H1 (cell line): ENCODE results near the gene PHYH. TPM values are rescaled to one million over a fixed set of nuclear protein-coding genes. Genes with fewer than 3 reads are reported as not detected.
"Not testable (repeated sequence)": the region's sequence is repeated elsewhere in the genome, so short reads cannot be mapped to it uniquely, and the experiment has no call there.

ENCODE experiments used
- CTCF ChIA-PET: fragments of 300-600 bp; sonication (Branson Sonifier 250); formaldehyde crosslinking; loops from one replicate; lab custom pipeline; 2021; ENCODE audit not compliant: partially characterized antibody; lab: Charles Lee
- POLR2A ChIA-PET: fragments of 300-600 bp; sonication (Branson Sonifier 250); formaldehyde crosslinking; loops from one replicate; lab custom pipeline; 2021; ENCODE audit warnings: inconsistent platforms; ENCODE audit not compliant: partially characterized antibody; lab: Charles Lee
- DNase-seq, 2 experiments: peaks; one replicate each; pipeline versions ENCODE4 v3.0.0 to v3.0.0-alpha.2; 2010 to 2022; ENCODE audit warnings: low spot score in 2 of 2, low read depth in 1 of 2, mixed read lengths in 1 of 2
- FAIRE-seq: peaks from 2 replicates; lab custom pipeline; 2011; peaks lifted over from hg19 to GRCh38; lab: Jason Lieb, UNC
- H2AFZ ChIP-seq: 2 replicates; pipeline ENCODE4 v1.8.1; 2012; ENCODE audit warnings: low read length, inconsistent platforms
- H2AK5ac ChIP-seq: 2 replicates; pipeline ENCODE4 v1.6.1; 2013; ENCODE audit warnings: low read depth, low read length
- H2BK120ac ChIP-seq: replicated peaks from 2 replicates; pipeline ENCODE3; 2013; ENCODE audit warnings: low read depth, low read length, inconsistent platforms
- H2BK12ac ChIP-seq: 2 replicates; pipeline ENCODE4 v1.6.1; 2013; ENCODE audit warnings: low read depth, low read length
- H2BK15ac ChIP-seq: 2 replicates; pipeline ENCODE4 v1.6.1; 2013; ENCODE audit warnings: low read length
- H2BK20ac ChIP-seq: 2 replicates; pipeline ENCODE4 v1.6.1; 2013; ENCODE audit warnings: low read length
- H2BK5ac ChIP-seq: 2 replicates; pipeline ENCODE4 v1.6.1; 2013; ENCODE audit warnings: low read depth, low read length
- H3K14ac ChIP-seq: 2 replicates; pipeline ENCODE4 v1.6.1; 2013; ENCODE audit warnings: inconsistent platforms; ENCODE audit not compliant: insufficient read length
- H3K18ac ChIP-seq: 2 replicates; pipeline ENCODE4 v1.6.1; 2013; ENCODE audit warnings: low read length; ENCODE audit errors: extremely low read depth
- H3K23ac ChIP-seq: 2 replicates; pipeline ENCODE4 v1.6.1; 2013; ENCODE audit warnings: inconsistent platforms; ENCODE audit not compliant: insufficient read length
- H3K23me2 ChIP-seq: 2 replicates; pipeline ENCODE4 v1.6.1; 2013; ENCODE audit warnings: low read depth, low read length
- H3K27ac ChIP-seq: 2 replicates; pipeline ENCODE4 v1.6.1; 2011; ENCODE audit warnings: low read depth, low read length, inconsistent platforms
- H3K27me3 ChIP-seq, 4 experiments: replicated peaks in 1 of 4; 1 replicate in 1 of 4; 2 replicates in 3 of 4; pipeline versions ENCODE4 v1.6.1 to v1.8.1; 2011 to 2013; ENCODE audit warnings: low read length in 3 of 4, mild to moderate bottlenecking in 3 of 4, inconsistent platforms in 2 of 4, mixed read lengths in 2 of 4, moderate library complexity in 1 of 4; ENCODE audit not compliant: control insufficient read depth in 3 of 4, insufficient read depth in 3 of 4; ENCODE audit errors: extremely low read depth in 1 of 4
- H3K36me3 ChIP-seq, 4 experiments: 2 replicates each; pipeline versions ENCODE4 v1.6.1 to v1.8.1; 2011 to 2013; ENCODE audit warnings: mild to moderate bottlenecking in 4 of 4, low read length in 3 of 4, moderate library complexity in 2 of 4, control low read depth in 1 of 4, inconsistent platforms in 1 of 4; ENCODE audit not compliant: insufficient read depth in 4 of 4, control insufficient read depth in 2 of 4
- H3K4ac ChIP-seq: replicated peaks from 2 replicates; pipeline ENCODE3; 2013; ENCODE audit warnings: low read length, low read depth, mixed read lengths, inconsistent platforms; ENCODE audit not compliant: insufficient read length
- H3K4me1 ChIP-seq, 4 experiments: replicated peaks in 1 of 4; 1 replicate in 1 of 4; 2 replicates in 3 of 4; pipeline versions ENCODE4 v1.6.1 to v1.8.1; 2011 to 2013; ENCODE audit warnings: low read length in 3 of 4, inconsistent platforms in 2 of 4, mixed read lengths in 1 of 4; ENCODE audit not compliant: insufficient read depth in 4 of 4, control insufficient read depth in 3 of 4
- H3K4me2 ChIP-seq, 2 experiments: 2 replicates each; pipeline versions ENCODE4 v1.6.1 to v1.8.1; 2011 to 2013; ENCODE audit warnings: low read depth in 2 of 2, low read length in 2 of 2, control low read depth in 1 of 2, inconsistent platforms in 1 of 2, mild to moderate bottlenecking in 1 of 2; ENCODE audit not compliant: insufficient read depth in 1 of 2
- H3K4me3 ChIP-seq, 4 experiments: fragments of 200-600, 300-600 bp in 1 of 4; sonication (generic), shearing (Covaris generic), sonication (Bioruptor Twin) in 1 of 4; 2 replicates each; pipeline versions ENCODE4 v1.5.1 to v1.8.1; 2011 to 2016; ENCODE audit warnings: low read length in 4 of 4, low read depth in 3 of 4, control low read depth in 2 of 4, inconsistent platforms in 2 of 4, mild to moderate bottlenecking in 2 of 4, mixed read lengths in 1 of 4, moderate library complexity in 1 of 4; ENCODE audit not compliant: insufficient read depth in 2 of 4; ENCODE audit errors: extremely low read depth in 1 of 4
- H3K56ac ChIP-seq: replicated peaks from 2 replicates; pipeline ENCODE3; 2013; ENCODE audit warnings: low read depth, mild to moderate bottlenecking, mixed read lengths, low read length, inconsistent platforms; ENCODE audit not compliant: insufficient read length
- H3K79me1 ChIP-seq: 2 replicates; pipeline ENCODE4 v1.6.1; 2013; ENCODE audit warnings: low read depth, low read length, control low read depth
- H3K79me2 ChIP-seq, 2 experiments: 2 replicates each; pipeline versions ENCODE4 v1.6.1 to v1.8.1; 2012 to 2013; ENCODE audit warnings: low read length in 2 of 2, mild to moderate bottlenecking in 2 of 2, inconsistent platforms in 1 of 2; ENCODE audit not compliant: insufficient read depth in 2 of 2, control insufficient read depth in 1 of 2
- H3K9ac ChIP-seq, 4 experiments: replicated peaks in 1 of 4; 1 replicate in 1 of 4; 2 replicates in 3 of 4; pipeline versions ENCODE4 v1.6.1 to v1.8.1; 2011 to 2013; ENCODE audit warnings: low read depth in 3 of 4, low read length in 3 of 4, control low read depth in 2 of 4, mild to moderate bottlenecking in 2 of 4, moderate library complexity in 2 of 4, inconsistent platforms in 1 of 4; ENCODE audit errors: extremely low read depth in 1 of 4
- H3K9me3 ChIP-seq, 2 experiments: 2 replicates each; pipeline versions ENCODE4 v1.6.1 to v1.8.1; 2012 to 2013; ENCODE audit warnings: mild to moderate bottlenecking in 2 of 2, moderate library complexity in 2 of 2, control low read depth in 1 of 2, inconsistent platforms in 1 of 2, low read depth in 1 of 2, low read length in 1 of 2, mixed read lengths in 1 of 2; ENCODE audit not compliant: insufficient read depth in 2 of 2
- H4K20me1 ChIP-seq, 2 experiments: replicated peaks in 1 of 2; 2 replicates each; pipeline versions ENCODE3 to v1.8.1; 2011 to 2013; ENCODE audit warnings: inconsistent platforms in 2 of 2, low read length in 2 of 2, mild to moderate bottlenecking in 1 of 2; ENCODE audit not compliant: insufficient read depth in 2 of 2, control insufficient read depth in 1 of 2
- H4K5ac ChIP-seq: 2 replicates; pipeline ENCODE4 v1.6.1; 2013; ENCODE audit warnings: low read length, low read depth, mixed read lengths, inconsistent platforms; ENCODE audit not compliant: insufficient read length
- H4K8ac ChIP-seq: 2 replicates; pipeline ENCODE4 v1.8.0; 2013; ENCODE audit warnings: mild to moderate bottlenecking, moderate library complexity, low read length, inconsistent platforms; ENCODE audit not compliant: insufficient read depth; ENCODE audit errors: extremely low read depth
- H4K91ac ChIP-seq: replicated peaks from 2 replicates; pipeline ENCODE3; 2013; ENCODE audit warnings: low read length, mixed read lengths, inconsistent platforms; ENCODE audit not compliant: insufficient read length
- whole genome bisulfite sequencing, 2 experiments: shearing (Covaris generic) in 1 of 2; methylation state at CpG; one replicate each; pipeline versions ENCODE4 v1.1.6 to v1.1.7; 2013 to 2015; ENCODE audit warnings: low lambda C conversion rate in 2 of 2, mixed read lengths in 2 of 2, inconsistent platforms in 1 of 2, low coverage in 1 of 2, missing lambda C conversion rate in 1 of 2; ENCODE audit not compliant: insufficient replicate concordance in 2 of 2, insufficient coverage in 1 of 2, insufficient read length in 1 of 2; ENCODE audit errors: extremely low coverage in 1 of 2, missing lambda C conversion rate in 1 of 2; 5-methylcytosine and 5-hydroxymethylcytosine counted together
- polyA plus RNA-seq, 7 experiments: library from polyadenylated mRNA; depleted of rRNA in 3 of 7; stranded (reverse) in 5 of 7; unstranded in 2 of 7; fragments of >200 nt in 5 of 7; fragments of 200-250 nt in 2 of 7; gene quantifications; 1 replicate in 5 of 7; 2 replicates in 1 of 7; 4 replicates in 1 of 7; pipeline versions ENCODE4 v1.2.1 to v1.2.3, GENCODE V29; 2011 to 2013; ENCODE audit warnings: missing spikeins in 2 of 7, mixed read lengths in 2 of 7
- total RNA-seq: library from RNA; stranded (reverse); fragmentation: NEBNext Ultra II Directional; extraction: Animal tissue kit (Norgen Biotek cat#: 25700); gene quantifications from 2 replicates; pipeline ENCODE4 v1.2.1, GENCODE V29; 2021

PHYH gene
- total and polyA plus RNA-seq, 2 of the 8 experiments (the other 6 are each of a cell fraction or from before 2014, with no cell fraction given), result 22.0 to 22.7 TPM

- POLR2A ChIA-PET, result interaction anchor here (1.0 to 1.4 kb wide), 2 partner anchors 20 to 67 kb away, joined by 3 read pairs; no protein-coding TSS in a partner anchor
- H4K20me1 ChIP-seq, H3K9me3 ChIP-seq: not testable (repeated sequence)
Measured at GRCh38 chr10:13282348-13282747, 17.5 kb downstream of the PHYH start.

More at GRCh38 chr10:13282348-13282747, 17.5 kb downstream of the PHYH start:
- not testable (repeated sequence) for H3K4ac ChIP-seq, H3K27ac ChIP-seq, H2BK20ac ChIP-seq, H3K27me3 ChIP-seq, DNase-seq, H3K79me1 ChIP-seq, H4K91ac ChIP-seq, H3K9ac ChIP-seq, H3K79me2 ChIP-seq, H3K4me3 ChIP-seq, H3K23me2 ChIP-seq, H3K23ac ChIP-seq, FAIRE-seq, H3K14ac ChIP-seq, H3K36me3 ChIP-seq, H2BK12ac ChIP-seq, H4K5ac ChIP-seq, H2BK120ac ChIP-seq, H2BK5ac ChIP-seq, H2AK5ac ChIP-seq, H3K56ac ChIP-seq, H3K4me1 ChIP-seq, H3K18ac ChIP-seq, H3K4me2 ChIP-seq, H4K8ac ChIP-seq, H2AFZ ChIP-seq, H2BK15ac ChIP-seq
- WGBS, 2 experiments, result 97% methylated on average over 6 of the region's 6 CpGs; no CpG with 5 or more reads in 1 of the 2 experiments
- CTCF ChIA-PET, result interaction anchor here (1.4 kb wide), 1 partner anchor 83 kb away, joined by 4 read pairs; no protein-coding TSS in a partner anchor
